GM23338 (cell line): Measurements from ENCODE around the gene ENTPD5. TPM values are rescaled to one million over a fixed set of nuclear protein-coding genes. Genes with fewer than 3 reads are reported as not detected.

Source experiments
- ATAC-seq: fragments of 200-7000 bp; cut with Tn5 transposase; 3 replicates; pipeline ENCODE4 v1.9.1; 2020
- DNase-seq: peaks from one replicate; pipeline ENCODE4 v3.0.0-alpha.2; 2015; ENCODE audit warnings: low spot score
- H2AFZ ChIP-seq: fragments of 200-600 bp; sonication (generic); 2 replicates; pipeline ENCODE4 v1.8.0; 2016; ENCODE audit warnings: antibody characterized with exemption, mild to moderate bottlenecking, moderate library complexity
- H3F3A ChIP-seq: fragments of 200-600 bp; sonication (generic); replicated peaks from 2 replicates; pipeline ENCODE4 v1.8.0; 2017; ENCODE audit warnings: antibody characterized with exemption, mixed run types, low read depth
- H3K27ac ChIP-seq: fragments of 200-600 bp; sonication (generic); 2 replicates; pipeline ENCODE4 v1.6.1; 2016; ENCODE audit warnings: low read depth
- H3K27me3 ChIP-seq: fragments of 200-600 bp; sonication (generic); 2 replicates; pipeline ENCODE4 v1.8.0; 2016; ENCODE audit warnings: mild to moderate bottlenecking, mixed run types, moderate library complexity; ENCODE audit not compliant: insufficient read depth
- H3K36me3 ChIP-seq: fragments of 200-600 bp; sonication (generic); 2 replicates; pipeline ENCODE4 v1.8.0; 2016; ENCODE audit warnings: mild to moderate bottlenecking; ENCODE audit not compliant: insufficient read depth
- H3K4me1 ChIP-seq: fragments of 200-600 bp; sonication (generic); 2 replicates; pipeline ENCODE4 v1.8.0; 2016; ENCODE audit warnings: mild to moderate bottlenecking, moderate library complexity; ENCODE audit not compliant: insufficient read depth
- H3K4me2 ChIP-seq: fragments of 200-600 bp; sonication (generic); 2 replicates; pipeline ENCODE4 v1.7.1; 2017; ENCODE audit warnings: mixed run types
- H3K4me3 ChIP-seq: fragments of 200-600 bp; sonication (generic); 2 replicates; pipeline ENCODE4 v1.6.1; 2016; ENCODE audit warnings: mixed run types
- H3K79me2 ChIP-seq: fragments of 200-600 bp; sonication (generic); replicated peaks from 2 replicates; pipeline ENCODE4 v1.8.0; 2017; ENCODE audit warnings: mild to moderate bottlenecking; ENCODE audit not compliant: insufficient read depth
- H3K9me2 ChIP-seq: fragments of 200-600 bp; sonication (generic); 2 replicates; pipeline ENCODE4 v1.8.0; 2017; ENCODE audit not compliant: insufficient read depth
- H4K20me1 ChIP-seq: fragments of 200-600 bp; sonication (generic); replicated peaks from 2 replicates; pipeline ENCODE4 v1.8.0; 2017; ENCODE audit warnings: mild to moderate bottlenecking; ENCODE audit not compliant: insufficient read depth
- H3K27ac Mint-ChIP-seq: 2 replicates; pipeline ENCODE4 v1.8.0; 2020; ENCODE audit warnings: inconsistent platforms, mild to moderate bottlenecking, moderate library complexity, mixed read lengths
- H3K27me3 Mint-ChIP-seq: 3 replicates; pipeline ENCODE4 v1.8.0; 2022; ENCODE audit warnings: low read depth, mild to moderate bottlenecking, moderate library complexity, mixed read lengths, inconsistent platforms; ENCODE audit not compliant: insufficient read depth, poor library complexity
- H3K36me3 Mint-ChIP-seq: 3 replicates; pipeline ENCODE4 v1.8.0; 2021; ENCODE audit warnings: low read depth, mild to moderate bottlenecking, inconsistent platforms, moderate library complexity, mixed read lengths
- H3K4me1 Mint-ChIP-seq: 3 replicates; pipeline ENCODE4 v1.8.0; 2020; ENCODE audit warnings: mild to moderate bottlenecking, inconsistent platforms, mixed read lengths
- H3K4me3 Mint-ChIP-seq: 3 replicates; pipeline ENCODE4 v1.8.0; 2021; ENCODE audit warnings: moderate library complexity, mild to moderate bottlenecking, inconsistent platforms, mixed read lengths
- H3K9me3 Mint-ChIP-seq: 3 replicates; pipeline ENCODE4 v1.8.0; 2020; ENCODE audit warnings: moderate library complexity, mild to moderate bottlenecking, inconsistent platforms, mixed read lengths
- CREB1 ChIP-seq: fragments of 250-450 bp; sonication (Bioruptor Pico); IDR thresholded peaks from 2 replicates; pipeline ENCODE4 v1.5.0; 2020; ENCODE audit warnings: low read depth, mild to moderate bottlenecking, moderate library complexity
- EZH2 ChIP-seq: fragments of 200-600 bp; sonication (generic); IDR thresholded peaks from one replicate; pipeline ENCODE4 v1.8.0; 2017; ENCODE audit warnings: antibody characterized with exemption, mild to moderate bottlenecking, low read depth; ENCODE audit not compliant: unreplicated experiment
- EZH2phosphoT487 ChIP-seq: fragments of 200-600 bp; sonication (generic); IDR thresholded peaks from one replicate; pipeline ENCODE4 v1.8.1; 2018; ENCODE audit warnings: antibody characterized with exemption; ENCODE audit not compliant: unreplicated experiment
- JUNB ChIP-seq: IDR thresholded peaks from one replicate; pipeline ENCODE4 v1.6.1; 2016; ENCODE audit warnings: antibody characterized with exemption; ENCODE audit not compliant: unreplicated experiment
- polyA plus RNA-seq: library from polyadenylated mRNA; unstranded; fragments of >200 nt; fragmentation: Nextera tagmentation; extraction: Ambion mirVana; gene quantifications from 2 replicates; pipeline ENCODE4 v1.2.1, GENCODE V29; 2016
- total RNA-seq: library from RNA; depleted of rRNA; stranded (reverse); fragments of >200 nt; shearing (Covaris generic); gene quantifications from 2 replicates; pipeline ENCODE4 v1.2.3, GENCODE V29; 2014
- TF ChIP-seq, protein P1 (sequence below), 2 experiments: fragments of 200-600 bp in 1 of 2; sonication (generic) in 1 of 2; conservative IDR thresholded peaks; 2 replicates each; pipeline versions ENCODE4 v1.5.1 to v1.6.1; 2016 to 2017; ENCODE audit warnings: antibody characterized with exemption in 2 of 2, low read depth in 2 of 2, mild to moderate bottlenecking in 2 of 2, moderate library complexity in 1 of 2
- TF ChIP-seq, protein P2 (sequence below): IDR thresholded peaks from 2 replicates; pipeline ENCODE4 v1.6.1; 2016; ENCODE audit warnings: antibody characterized with exemption
- TF ChIP-seq, protein P3 (sequence below): IDR thresholded peaks from one replicate; pipeline ENCODE4 v1.6.1; 2018; ENCODE audit warnings: antibody characterized with exemption; ENCODE audit not compliant: unreplicated experiment

The ENTPD5 gene
- total and polyA plus RNA-seq, 2 experiments from 2014 or later, result 4.6 to 5.5 TPM

DNA sequence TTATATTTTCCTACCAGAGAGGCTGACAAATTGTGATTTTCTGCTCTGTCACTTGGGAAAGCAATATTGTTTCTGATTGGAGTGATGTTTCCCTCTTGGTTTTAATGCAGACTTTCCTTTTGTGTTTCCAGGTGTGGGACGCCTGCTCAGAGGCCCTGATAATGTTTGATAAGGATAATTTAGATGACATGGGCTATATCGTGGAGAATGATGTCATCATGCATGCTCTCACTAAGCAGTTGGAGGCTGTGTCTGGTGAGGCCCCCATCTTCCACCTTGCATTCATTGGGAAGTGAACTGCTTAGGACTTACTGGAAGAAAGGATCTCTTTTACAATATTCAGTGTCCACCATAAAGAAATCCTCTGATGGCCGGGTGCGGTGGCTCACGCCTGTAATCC lies 63.4 kb downstream of the ENTPD5 start (continued):
- TF ChIP-seq, protein P1, sequence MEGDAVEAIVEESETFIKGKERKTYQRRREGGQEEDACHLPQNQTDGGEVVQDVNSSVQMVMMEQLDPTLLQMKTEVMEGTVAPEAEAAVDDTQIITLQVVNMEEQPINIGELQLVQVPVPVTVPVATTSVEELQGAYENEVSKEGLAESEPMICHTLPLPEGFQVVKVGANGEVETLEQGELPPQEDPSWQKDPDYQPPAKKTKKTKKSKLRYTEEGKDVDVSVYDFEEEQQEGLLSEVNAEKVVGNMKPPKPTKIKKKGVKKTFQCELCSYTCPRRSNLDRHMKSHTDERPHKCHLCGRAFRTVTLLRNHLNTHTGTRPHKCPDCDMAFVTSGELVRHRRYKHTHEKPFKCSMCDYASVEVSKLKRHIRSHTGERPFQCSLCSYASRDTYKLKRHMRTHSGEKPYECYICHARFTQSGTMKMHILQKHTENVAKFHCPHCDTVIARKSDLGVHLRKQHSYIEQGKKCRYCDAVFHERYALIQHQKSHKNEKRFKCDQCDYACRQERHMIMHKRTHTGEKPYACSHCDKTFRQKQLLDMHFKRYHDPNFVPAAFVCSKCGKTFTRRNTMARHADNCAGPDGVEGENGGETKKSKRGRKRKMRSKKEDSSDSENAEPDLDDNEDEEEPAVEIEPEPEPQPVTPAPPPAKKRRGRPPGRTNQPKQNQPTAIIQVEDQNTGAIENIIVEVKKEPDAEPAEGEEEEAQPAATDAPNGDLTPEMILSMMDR (conservative IDR thresholded peaks at IDR 0.05; ENCODE audit: low read depth in 2 of 2), result no peak
- TF ChIP-seq, protein P2, sequence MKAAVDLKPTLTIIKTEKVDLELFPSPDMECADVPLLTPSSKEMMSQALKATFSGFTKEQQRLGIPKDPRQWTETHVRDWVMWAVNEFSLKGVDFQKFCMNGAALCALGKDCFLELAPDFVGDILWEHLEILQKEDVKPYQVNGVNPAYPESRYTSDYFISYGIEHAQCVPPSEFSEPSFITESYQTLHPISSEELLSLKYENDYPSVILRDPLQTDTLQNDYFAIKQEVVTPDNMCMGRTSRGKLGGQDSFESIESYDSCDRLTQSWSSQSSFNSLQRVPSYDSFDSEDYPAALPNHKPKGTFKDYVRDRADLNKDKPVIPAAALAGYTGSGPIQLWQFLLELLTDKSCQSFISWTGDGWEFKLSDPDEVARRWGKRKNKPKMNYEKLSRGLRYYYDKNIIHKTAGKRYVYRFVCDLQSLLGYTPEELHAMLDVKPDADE, result no peak
- TF ChIP-seq CREB1 (CRISPR knock-in tag) (no peak), JUNB (no peak)

DNA sequence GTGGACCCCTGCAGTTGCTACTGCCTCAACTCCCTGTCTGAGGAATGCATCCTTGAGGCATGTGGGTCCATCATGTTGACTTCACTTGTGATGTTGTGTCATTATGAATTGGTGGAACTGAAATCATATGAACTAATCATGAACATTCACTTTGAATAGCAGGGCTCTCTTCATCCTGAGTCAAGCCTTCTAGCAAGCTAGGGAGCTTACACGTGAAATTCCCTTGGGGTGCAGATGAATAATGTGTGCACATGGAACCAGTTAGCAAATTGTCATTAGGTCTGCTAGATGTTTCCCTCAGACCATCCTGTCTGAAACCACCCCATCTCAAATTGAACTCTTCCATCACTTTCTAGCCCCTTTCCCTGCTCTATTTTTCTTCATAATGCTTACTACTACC lies 65.4 kb downstream of the ENTPD5 start:
- H3K4me3 Mint-ChIP-seq, result no peak overlapping the region
- TF ChIP-seq EZH2 (no peak), EZH2phosphoT487 (no peak)
- TF ChIP-seq, protein P3, sequence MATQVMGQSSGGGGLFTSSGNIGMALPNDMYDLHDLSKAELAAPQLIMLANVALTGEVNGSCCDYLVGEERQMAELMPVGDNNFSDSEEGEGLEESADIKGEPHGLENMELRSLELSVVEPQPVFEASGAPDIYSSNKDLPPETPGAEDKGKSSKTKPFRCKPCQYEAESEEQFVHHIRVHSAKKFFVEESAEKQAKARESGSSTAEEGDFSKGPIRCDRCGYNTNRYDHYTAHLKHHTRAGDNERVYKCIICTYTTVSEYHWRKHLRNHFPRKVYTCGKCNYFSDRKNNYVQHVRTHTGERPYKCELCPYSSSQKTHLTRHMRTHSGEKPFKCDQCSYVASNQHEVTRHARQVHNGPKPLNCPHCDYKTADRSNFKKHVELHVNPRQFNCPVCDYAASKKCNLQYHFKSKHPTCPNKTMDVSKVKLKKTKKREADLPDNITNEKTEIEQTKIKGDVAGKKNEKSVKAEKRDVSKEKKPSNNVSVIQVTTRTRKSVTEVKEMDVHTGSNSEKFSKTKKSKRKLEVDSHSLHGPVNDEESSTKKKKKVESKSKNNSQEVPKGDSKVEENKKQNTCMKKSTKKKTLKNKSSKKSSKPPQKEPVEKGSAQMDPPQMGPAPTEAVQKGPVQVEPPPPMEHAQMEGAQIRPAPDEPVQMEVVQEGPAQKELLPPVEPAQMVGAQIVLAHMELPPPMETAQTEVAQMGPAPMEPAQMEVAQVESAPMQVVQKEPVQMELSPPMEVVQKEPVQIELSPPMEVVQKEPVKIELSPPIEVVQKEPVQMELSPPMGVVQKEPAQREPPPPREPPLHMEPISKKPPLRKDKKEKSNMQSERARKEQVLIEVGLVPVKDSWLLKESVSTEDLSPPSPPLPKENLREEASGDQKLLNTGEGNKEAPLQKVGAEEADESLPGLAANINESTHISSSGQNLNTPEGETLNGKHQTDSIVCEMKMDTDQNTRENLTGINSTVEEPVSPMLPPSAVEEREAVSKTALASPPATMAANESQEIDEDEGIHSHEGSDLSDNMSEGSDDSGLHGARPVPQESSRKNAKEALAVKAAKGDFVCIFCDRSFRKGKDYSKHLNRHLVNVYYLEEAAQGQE, result no peak
- DNase-seq (no peak), ATAC-seq (no peak)
- no peaks in the 10 kb centered on the region for H3K9me3 Mint-ChIP-seq
- H3K27me3 ChIP-seq, result no peaks in the 10 kb centered on the region
- H3K27ac ChIP-seq, result no peak overlapping the region
- no peaks in the 10 kb centered on the region for H3K4me1 ChIP-seq
- H3K4me1 Mint-ChIP-seq, result no peaks in the 10 kb centered on the region
- 0 out of 2 replicates have a peak, but pooled peaks cover 3% of the 10 kb centered on the region for H4K20me1 ChIP-seq
- H3K36me3 ChIP-seq, result no peaks in the 10 kb centered on the region
- H3K36me3 Mint-ChIP-seq, result peaks cover 21% of the 10 kb centered on the region
- H3K4me2 ChIP-seq, result no peak overlapping the region
- no peak overlapping the region for H3K4me3 ChIP-seq
- H3F3A ChIP-seq, result no peaks in the 10 kb centered on the region
- H3K27ac Mint-ChIP-seq, result no peak overlapping the region
- no peaks in the 10 kb centered on the region for H3K9me2 ChIP-seq
- peaks cover 4% of the 10 kb centered on the region for H3K27me3 Mint-ChIP-seq
- H2AFZ ChIP-seq, result no peak overlapping the region
- no peaks in the 10 kb centered on the region for H3K79me2 ChIP-seq
